GM10847 (cell line): ENCODE data around the gene CSF1R.

Experiments
- POLR2A ChIP-seq: IDR thresholded peaks from 2 replicates; pipeline ENCODE4 v1.6.1; 2011; ENCODE audit not compliant: insufficient read length; ENCODE audit errors: extremely low read depth

Gene CSF1R

GRCh38 chr5:150042459-150042858, 43.9 kb downstream of the CSF1R start:
- no peak for TF ChIP-seq POLR2A

- no peak for TF ChIP-seq POLR2A
Observed at GRCh38 chr5:150038547-150038946, 47.8 kb downstream of the CSF1R start.

- TF ChIP-seq POLR2A = no peak
Observed at GRCh38 chr5:150036513-150036912, 49.8 kb downstream of the CSF1R start.

GRCh38 chr5:150035139-150035895, 51.0 kb downstream of the CSF1R start:
- no peak for TF ChIP-seq POLR2A

GRCh38 chr5:150034662-150035061, 51.7 kb downstream of the CSF1R start:
- TF ChIP-seq POLR2A = no peak

GRCh38 chr5:150033334-150033733, 53.0 kb downstream of the CSF1R start:
- TF ChIP-seq POLR2A = no peak

- no peak for TF ChIP-seq POLR2A
Observed at GRCh38 chr5:150026682-150027172, 59.6 kb downstream of the CSF1R start.

GRCh38 chr5:150024346-150024984, 61.9 kb downstream of the CSF1R start:
- no peak for TF ChIP-seq POLR2A

GRCh38 chr5:150023136-150023535, 63.2 kb downstream of the CSF1R start:
- no peak for TF ChIP-seq POLR2A

- TF ChIP-seq POLR2A = no peak
Observed at GRCh38 chr5:150022681-150023080, 63.7 kb downstream of the CSF1R start.

GRCh38 chr5:150022158-150022531, 64.2 kb downstream of the CSF1R start:
- TF ChIP-seq POLR2A = no peak

GRCh38 chr5:150021491-150022157, 64.7 kb downstream of the CSF1R start:
- no peak for TF ChIP-seq POLR2A

GRCh38 chr5:150020249-150020648, 66.1 kb downstream of the CSF1R start:
- no peak for TF ChIP-seq POLR2A

GRCh38 chr5:150017226-150018005, 68.9 kb downstream of the CSF1R start:
- TF ChIP-seq POLR2A = no peak

- TF ChIP-seq POLR2A = no peak
Observed at GRCh38 chr5:150016537-150016936, 69.8 kb downstream of the CSF1R start.
